PC-9 (cell line): ENCODE measurements around the gene MGAT3. TPM values are rescaled to one million over a fixed set of nuclear protein-coding genes. Genes with fewer than 3 reads are reported as not detected.
"Not testable (repeated sequence)": the region's sequence is repeated elsewhere in the genome, so short reads cannot be mapped to it uniquely, and the experiment has no call there.

Experiments used
- BruUV-seq: library from RNA; stranded (reverse); fragments of 400-500 nt; replicated peaks from 2 replicates; lab custom pipeline; 2021; lab: Mats Ljungman, UMichigan
- CTCF ChIA-PET: fragments of 300-600 bp; sonication (Branson Sonifier 250); formaldehyde crosslinking; loops from one replicate; lab custom pipeline; 2022; ENCODE audit warnings: antibody characterized with exemption; lab: Charles Lee
- POLR2A ChIA-PET: fragments of 300-600 bp; sonication (Branson Sonifier 250); formaldehyde crosslinking; loops from one replicate; lab custom pipeline; 2022; ENCODE audit warnings: antibody characterized with exemption; ENCODE audit not compliant: unreplicated experiment; lab: Charles Lee
- DNase-seq, 2 experiments: peaks; one replicate each; pipeline versions ENCODE4 v3.0.0 to v3.0.0-alpha.2; 2015 to 2022; ENCODE audit warnings: mixed read lengths in 1 of 2
- H2AFZ ChIP-seq: fragments of 200-600 bp; sonication (generic); 2 replicates; pipeline ENCODE4 v1.8.1; 2017; ENCODE audit warnings: antibody characterized with exemption
- H3F3A ChIP-seq: fragments of 200-600 bp; sonication (generic); 2 replicates; pipeline ENCODE4 v1.8.1; 2017; ENCODE audit warnings: antibody characterized with exemption, mild to moderate bottlenecking, low read depth; ENCODE audit not compliant: insufficient read depth
- H3K27ac ChIP-seq: fragments of 200-600 bp; sonication (generic); 2 replicates; pipeline ENCODE4 v1.6.1; 2016; ENCODE audit warnings: mixed run types
- H3K27me3 ChIP-seq: fragments of 200-600 bp; sonication (generic); 2 replicates; pipeline ENCODE4 v1.6.1; 2016; ENCODE audit warnings: low read depth, mixed run types; ENCODE audit not compliant: insufficient read depth
- H3K36me3 ChIP-seq: fragments of 200-600 bp; sonication (generic); 2 replicates; pipeline ENCODE4 v1.6.1; 2016; ENCODE audit warnings: low read depth, mixed run types
- H3K4me1 ChIP-seq: fragments of 200-600 bp; sonication (generic); replicated peaks from 2 replicates; pipeline ENCODE4 v1.6.1; 2016; ENCODE audit warnings: mixed run types; ENCODE audit not compliant: insufficient read depth
- H3K4me2 ChIP-seq: fragments of 200-600 bp; sonication (generic); 2 replicates; pipeline ENCODE4 v1.6.1; 2017; ENCODE audit warnings: mixed run types
- H3K4me3 ChIP-seq: fragments of 200-600 bp; sonication (generic); 2 replicates; pipeline ENCODE4 v1.6.1; 2016; ENCODE audit warnings: mixed run types
- H3K79me2 ChIP-seq: fragments of 200-600 bp; sonication (generic); 2 replicates; pipeline ENCODE4 v1.6.1; 2017; ENCODE audit warnings: low read depth, mixed run types
- H3K9me2 ChIP-seq: fragments of 200-600 bp; sonication (generic); 2 replicates; pipeline ENCODE4 v1.8.1; 2017; ENCODE audit warnings: mild to moderate bottlenecking; ENCODE audit not compliant: insufficient read depth
- H3K9me3 ChIP-seq: fragments of 200-600 bp; sonication (generic); 2 replicates; pipeline ENCODE4 v1.8.1; 2016; ENCODE audit warnings: low read depth; ENCODE audit not compliant: insufficient read depth
- H4K20me1 ChIP-seq: fragments of 200-600 bp; sonication (generic); 2 replicates; pipeline ENCODE4 v1.8.1; 2017; ENCODE audit not compliant: insufficient read depth
- EZH2 ChIP-seq: fragments of 200-600 bp; sonication (generic); IDR thresholded peaks from 2 replicates; pipeline ENCODE4 v1.8.0; 2017; ENCODE audit warnings: antibody characterized with exemption, low read depth
- intact Hi-C: fragments of 100-400 bp; cut with micrococcal nuclease; formaldehyde crosslinking; loops from one replicate; pipeline ENCODE4 v1.10.0; 2022; ENCODE audit not compliant: unreplicated experiment
- total RNA-seq: library from RNA; stranded (reverse); gene quantifications from 2 replicates; pipeline ENCODE4 v1.2.3, GENCODE V29; 2021
- TF ChIP-seq, protein P1 (sequence below): fragments of 200-600 bp; sonication (generic); conservative IDR thresholded peaks from 2 replicates; pipeline ENCODE4 v1.6.1; 2017; ENCODE audit warnings: mixed run types, antibody characterized with exemption, mild to moderate bottlenecking, moderate library complexity

MGAT3 gene
- total RNA-seq, 1 experiment from 2014 or later: not detected

DNA sequence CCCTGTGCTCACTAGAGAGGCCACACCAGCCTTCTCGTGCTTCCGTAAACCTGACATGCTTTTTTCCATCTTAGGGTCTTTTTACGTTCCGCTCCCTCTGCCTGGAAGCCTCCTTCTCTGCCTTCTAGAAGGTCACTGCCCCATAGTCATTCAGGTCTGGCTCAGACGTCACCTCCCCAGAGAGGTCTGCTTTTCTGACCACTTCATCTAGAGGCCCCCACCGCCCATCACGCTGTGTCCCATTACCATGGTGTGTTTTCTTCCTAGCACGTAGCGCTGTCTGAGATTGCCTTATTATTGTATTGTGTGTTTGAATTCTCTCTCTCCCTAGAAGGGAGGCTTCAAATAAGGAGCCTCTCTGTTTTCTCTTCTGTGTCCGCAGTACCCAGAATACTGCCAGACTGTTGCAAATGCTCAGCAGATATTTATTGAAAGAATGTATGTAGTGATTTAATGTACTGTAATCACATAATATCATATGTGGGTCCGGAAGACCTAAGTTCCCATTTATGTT is 47.2 kb upstream of the MGAT3 start:
- TF ChIP-seq, protein P1, sequence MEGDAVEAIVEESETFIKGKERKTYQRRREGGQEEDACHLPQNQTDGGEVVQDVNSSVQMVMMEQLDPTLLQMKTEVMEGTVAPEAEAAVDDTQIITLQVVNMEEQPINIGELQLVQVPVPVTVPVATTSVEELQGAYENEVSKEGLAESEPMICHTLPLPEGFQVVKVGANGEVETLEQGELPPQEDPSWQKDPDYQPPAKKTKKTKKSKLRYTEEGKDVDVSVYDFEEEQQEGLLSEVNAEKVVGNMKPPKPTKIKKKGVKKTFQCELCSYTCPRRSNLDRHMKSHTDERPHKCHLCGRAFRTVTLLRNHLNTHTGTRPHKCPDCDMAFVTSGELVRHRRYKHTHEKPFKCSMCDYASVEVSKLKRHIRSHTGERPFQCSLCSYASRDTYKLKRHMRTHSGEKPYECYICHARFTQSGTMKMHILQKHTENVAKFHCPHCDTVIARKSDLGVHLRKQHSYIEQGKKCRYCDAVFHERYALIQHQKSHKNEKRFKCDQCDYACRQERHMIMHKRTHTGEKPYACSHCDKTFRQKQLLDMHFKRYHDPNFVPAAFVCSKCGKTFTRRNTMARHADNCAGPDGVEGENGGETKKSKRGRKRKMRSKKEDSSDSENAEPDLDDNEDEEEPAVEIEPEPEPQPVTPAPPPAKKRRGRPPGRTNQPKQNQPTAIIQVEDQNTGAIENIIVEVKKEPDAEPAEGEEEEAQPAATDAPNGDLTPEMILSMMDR: no peak
- no peak for TF ChIP-seq EZH2
- Histone ChIP-seq H3F3A (peaks cover 9% of the 10 kb centered on the region; the same call in 1 of the 2 replicates), H3K4me1 (no peaks in the 10 kb centered on the region), H4K20me1 (peaks cover 21% of the 10 kb centered on the region; the same call in 1 of the 2 replicates), H3K9me2 (no peaks in the 10 kb centered on the region), H3K27me3 (no peaks in the 10 kb centered on the region), H2AFZ (no peak overlapping the region), H3K4me3 (no peak overlapping the region), H3K36me3 (no peaks in the 10 kb centered on the region), H3K27ac (no peak overlapping the region), H3K4me2 (no peak overlapping the region), H3K9me3 (no peaks in the 10 kb centered on the region), H3K79me2 (0 out of 2 replicates have a peak, but pooled peaks cover 9% of the 10 kb centered on the region)
- DNase-seq: no peak
- CTCF ChIA-PET: no interaction called here
- no TSS peak for BruUV-seq
- intact Hi-C loops: no loop called here
- POLR2A ChIA-PET: no interaction called here

DNA sequence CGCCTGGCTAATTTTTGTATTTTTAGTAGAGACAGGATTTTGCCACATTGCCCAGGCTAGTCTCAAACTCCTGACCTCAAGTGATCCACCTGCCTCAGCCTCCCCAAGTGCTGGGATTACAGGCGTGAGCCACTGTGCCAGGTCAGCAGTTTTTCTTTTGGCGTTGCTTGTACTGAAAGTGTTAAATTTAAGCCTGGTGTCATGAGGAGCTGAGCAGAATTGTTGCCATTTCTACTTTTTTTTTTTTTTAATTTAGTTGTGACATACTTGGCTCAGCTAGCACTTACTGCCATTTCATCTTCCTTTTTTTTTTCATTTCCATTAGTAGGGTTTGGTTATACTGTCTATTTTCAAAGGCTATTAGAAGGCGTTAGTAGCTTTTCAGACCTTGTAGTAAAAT is 46.5 kb upstream of the MGAT3 start:
- H3F3A ChIP-seq: peaks cover 9% of the 10 kb centered on the region; the same call in 1 of the 2 replicates
- ChIA-PET POLR2A (no interaction called here), CTCF (no interaction called here)
- no peak for DNase-seq
- H3K9me2 ChIP-seq: no peaks in the 10 kb centered on the region
- H3K27ac ChIP-seq: no peak overlapping the region
- no peak overlapping the region for H3K4me3 ChIP-seq
- no peak for TF ChIP-seq EZH2
- TF ChIP-seq, protein P1: no peak
- H4K20me1 ChIP-seq: peaks cover 21% of the 10 kb centered on the region; the same call in 1 of the 2 replicates
- no TSS peak for BruUV-seq
- no peaks in the 10 kb centered on the region for H3K27me3 ChIP-seq
- H3K36me3 ChIP-seq: no peaks in the 10 kb centered on the region
- intact Hi-C loops: no loop called here
- no peak overlapping the region for H3K4me2 ChIP-seq
- 0 out of 2 replicates have a peak, but pooled peaks cover 9% of the 10 kb centered on the region for H3K79me2 ChIP-seq
- H3K9me3 ChIP-seq: no peaks in the 10 kb centered on the region
- no peaks in the 10 kb centered on the region for H3K4me1 ChIP-seq
- H2AFZ ChIP-seq: no peak overlapping the region

DNA sequence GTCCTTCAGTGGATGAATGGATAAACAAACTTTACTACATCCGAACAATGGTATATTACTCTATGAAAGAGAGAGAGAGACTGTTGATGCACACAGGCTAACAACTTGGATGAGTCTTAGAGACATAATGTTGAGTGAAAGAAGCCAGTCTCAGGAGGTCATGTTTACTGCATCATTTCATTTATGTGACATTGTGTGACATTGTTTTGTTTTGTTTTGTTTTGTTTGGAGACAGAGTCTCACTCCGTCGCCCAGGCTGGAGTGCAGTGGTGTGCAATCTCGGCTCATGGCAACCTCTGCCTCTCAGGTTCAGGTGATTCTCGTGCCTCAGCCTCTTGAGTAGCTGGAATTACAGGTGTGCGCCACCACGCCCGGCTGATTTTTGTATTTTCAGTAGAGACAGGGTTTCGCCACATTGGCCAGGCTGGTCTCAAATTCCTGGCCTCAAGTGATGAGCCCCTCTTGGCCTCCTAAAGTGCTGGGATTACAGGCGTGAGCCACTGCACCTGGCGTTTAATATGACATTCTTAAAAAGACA is 44.9 kb upstream of the MGAT3 start:
- H3K4me3 ChIP-seq, H3K36me3 ChIP-seq, BruUV-seq, H3K27me3 ChIP-seq, H3K79me2 ChIP-seq, H3K9me3 ChIP-seq, H3F3A ChIP-seq, intact Hi-C loops, H3K9me2 ChIP-seq, DNase-seq, H2AFZ ChIP-seq, H3K27ac ChIP-seq, CTCF ChIA-PET, H3K4me1 ChIP-seq, H3K4me2 ChIP-seq: not testable (repeated sequence)
- H4K20me1 ChIP-seq: peaks cover 21% of the 10 kb centered on the region; the same call in 1 of the 2 replicates
- POLR2A ChIA-PET: interaction anchor here (0.7 kb wide), 1 partner anchor 111 kb away, joined by 3 read pairs; no protein-coding TSS in a partner anchor

DNA sequence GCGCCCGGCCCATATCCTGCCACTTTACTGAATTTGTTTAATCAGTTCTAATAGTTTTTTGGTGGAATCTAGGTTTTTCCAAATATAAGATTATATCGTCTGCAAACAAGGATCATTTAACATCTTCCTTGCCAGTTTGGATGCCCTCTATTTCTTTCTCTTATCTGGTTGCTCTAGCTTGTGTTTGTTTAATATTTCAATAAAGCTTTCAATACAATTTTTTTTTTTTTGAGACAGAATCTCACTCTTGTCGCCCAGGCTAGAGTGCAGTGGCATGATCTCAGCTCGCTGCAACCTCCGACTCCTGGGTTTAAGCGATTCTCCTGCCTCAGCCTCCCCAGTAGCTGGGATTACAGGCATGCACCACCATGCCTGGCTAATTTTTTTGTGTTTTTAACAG is 43.6 kb upstream of the MGAT3 start:
- H3K4me3 ChIP-seq, DNase-seq, intact Hi-C loops, H3K4me2 ChIP-seq, H3K9me3 ChIP-seq, CTCF ChIA-PET, H3K36me3 ChIP-seq, H3F3A ChIP-seq, H2AFZ ChIP-seq, BruUV-seq, H3K27me3 ChIP-seq, H3K9me2 ChIP-seq, H3K4me1 ChIP-seq, H3K27ac ChIP-seq, H3K79me2 ChIP-seq: not testable (repeated sequence)
- POLR2A ChIA-PET: interaction anchor here (0.6 kb wide), 1 partner anchor 264 kb away, joined by 4 read pairs; no protein-coding TSS in a partner anchor
- H4K20me1 ChIP-seq: peaks cover 20% of the 10 kb centered on the region; the same call in 1 of the 2 replicates
